Measurements from ENCODE around the gene CPNE8. TPM values are rescaled to one million over a fixed set of nuclear protein-coding genes. Genes with fewer than 3 reads are reported as not detected.

Gene CPNE8
- total RNA-seq, 1 experiment from 2014 or later: 23.6 TPM

GRCh38 chr12:38732761-38733160 lies 172.6 kb downstream of the CPNE8 start:
- Histone ChIP-seq H3K27me3 (ENCODE audit: control insufficient read depth, insufficient read depth, low read length) (no peaks in the 10 kb centered on the region), H3K4me3 (ENCODE audit: low read depth in 2 of 2, low read length in 2 of 2) (no peak overlapping the region), H3K27ac (ENCODE audit: low read length) (no peak overlapping the region), H3K36me3 (ENCODE audit: control insufficient read depth, insufficient read depth, low read length) (no peaks in the 10 kb centered on the region), H3K4me1 (ENCODE audit: control insufficient read depth, insufficient read depth, low read length) (no peaks in the 10 kb centered on the region), H3K9me3 (ENCODE audit: control insufficient read depth, insufficient read depth, low read depth, low read length) (no peaks in the 10 kb centered on the region)
- POLR2A ChIA-PET: no interaction called here
- CTCF ChIA-PET: no interaction called here
- no peak for DNase-seq (ENCODE audit: low read depth, low spot score)
- TF ChIP-seq REST (IDR thresholded peaks at IDR 0.05; ENCODE audit: insufficient read depth in 1 of 2, low read depth in 2 of 2, low read length in 1 of 2) (no peak), TCF7L2 (IDR thresholded peaks at IDR 0.05; ENCODE audit: low read depth, low read length) (no peak)
- ATAC-seq: no peak
- intact Hi-C loops (cut with micrococcal nuclease; ENCODE audit: unreplicated experiment): loop anchor here (10.0 kb wide), 1 partner anchor 48 kb away; no protein-coding TSS in a partner anchor
- in situ Hi-C loops (cut with HindIII; ENCODE audit: low pct_unique_long_range_greater_than_20kb, low sequenced_read_pairs): no loop called here
- no TSS peak for BruUV-seq (replicated peaks)

DNA sequence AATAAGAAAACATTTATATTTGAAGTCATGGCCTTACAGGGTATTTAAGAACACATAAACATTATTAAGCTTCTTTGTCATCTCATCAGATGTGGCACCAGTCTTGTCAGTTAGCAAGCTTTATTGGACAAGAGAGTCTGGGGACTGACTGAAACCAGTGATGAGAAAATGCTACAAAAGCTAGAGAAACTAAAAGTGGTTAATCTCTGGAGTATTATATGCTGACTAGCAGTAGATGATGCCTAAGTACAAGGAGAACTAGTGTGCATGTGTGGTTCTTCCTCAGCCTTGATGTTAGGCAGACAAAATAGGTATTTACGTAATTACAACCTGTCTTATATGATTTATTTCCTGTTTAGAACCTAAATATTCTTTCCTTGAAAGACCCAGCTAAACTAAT lies 176.5 kb downstream of the CPNE8 start:
- POLR2A ChIA-PET: no interaction called here
- ATAC-seq: no peak
- H3K4me3 ChIP-seq (ENCODE audit: low read depth in 2 of 2, low read length in 2 of 2): no peak overlapping the region
- no peak for DNase-seq (ENCODE audit: low read depth, low spot score)
- no peak for TF ChIP-seq CTCF (IDR thresholded peaks at IDR 0.05)
- TF ChIP-seq TCF7L2 (IDR thresholded peaks at IDR 0.05; ENCODE audit: low read depth, low read length): no peak
- TF ChIP-seq SIN3A (IDR thresholded peaks at IDR 0.05; ENCODE audit: borderline replicate concordance, insufficient read depth, low read depth, low read length): no peak
- no peak for TF ChIP-seq REST (IDR thresholded peaks at IDR 0.05; ENCODE audit: insufficient read depth in 1 of 2, low read depth in 2 of 2, low read length in 1 of 2)
- no peak for TF ChIP-seq POLR2AphosphoS5 (IDR thresholded peaks at IDR 0.05; ENCODE audit: low read depth, low read length)
- intact Hi-C loops (cut with micrococcal nuclease; ENCODE audit: unreplicated experiment): no loop called here
- in situ Hi-C loops (cut with HindIII; ENCODE audit: low pct_unique_long_range_greater_than_20kb, low sequenced_read_pairs): no loop called here
- H3K27me3 ChIP-seq (ENCODE audit: control insufficient read depth, insufficient read depth, low read length): no peaks in the 10 kb centered on the region
- BruUV-seq (replicated peaks): no TSS peak
- no peaks in the 10 kb centered on the region for H3K9me3 ChIP-seq (ENCODE audit: control insufficient read depth, insufficient read depth, low read depth, low read length)
- H3K36me3 ChIP-seq (ENCODE audit: control insufficient read depth, insufficient read depth, low read length): no peaks in the 10 kb centered on the region
- no peak overlapping the region for H3K27ac ChIP-seq (ENCODE audit: low read length)
- H3K4me1 ChIP-seq (ENCODE audit: control insufficient read depth, insufficient read depth, low read length): no peaks in the 10 kb centered on the region
- CTCF ChIA-PET: no interaction called here

Data from Panc1 (cell line).